Esophagus squamous epithelium (tissue), 5 donors: ENCODE measurements around the gene PPWD1. TPM values are rescaled to one million over a fixed set of nuclear protein-coding genes. Genes with fewer than 3 reads are reported as not detected.
A peak's percentile ranks its signal among the peaks of the same experiment; 100 is the strongest.

Source experiments
- DNase-seq: peaks from one replicate; lab custom pipeline; 2025; lab: John Stamatoyannopoulos, UW
- H3K27ac ChIP-seq, 4 donors: fragments of 200-600 bp; sonication (generic); one replicate each; pipeline ENCODE4 v1.5.1; 2016 to 2019; ENCODE audit warnings: mild to moderate bottlenecking in 1 of 4
- H3K27me3 ChIP-seq, 4 donors: fragments of 200-600 bp; sonication (generic); 1 replicate in 3 of 4; 2 replicates in 1 of 4; pipeline versions ENCODE4 v1.5.1 to v1.6.0; 2017 to 2021; ENCODE audit warnings: antibody characterized with exemption in 1 of 4
- H3K36me3 ChIP-seq, 3 donors: fragments of 200-600 bp; sonication (generic); one replicate each; pipeline ENCODE4 v1.5.1; 2016 to 2019
- H3K4me1 ChIP-seq, 3 donors: fragments of 200-600 bp; sonication (generic); one replicate each; pipeline ENCODE4 v1.5.1; 2017 to 2019
- H3K4me3 ChIP-seq, 4 donors: fragments of 200-600 bp; sonication (generic); 1 replicate in 3 of 4; 2 replicates in 1 of 4; pipeline ENCODE4 v1.5.1; 2016 to 2019; ENCODE audit warnings: mild to moderate bottlenecking in 2 of 4, moderate library complexity in 1 of 4
- H3K9me3 ChIP-seq, 3 donors: fragments of 200-600 bp; sonication (generic); one replicate each; pipeline ENCODE4 v1.5.1; 2016 to 2019
- POLR2A ChIP-seq, 4 donors: fragments of 450-650 bp; IDR thresholded peaks; one replicate each; pipeline ENCODE4 v1.6.1; 2017; ENCODE audit warnings: antibody characterized with exemption in 4 of 4, mild to moderate bottlenecking in 4 of 4, moderate library complexity in 3 of 4
- WGBS, 2 donors: methylation state at CpG; one replicate each; pipeline ENCODE4 v1.1.5; 2018; 5-methylcytosine and 5-hydroxymethylcytosine counted together
- intact Hi-C: fragments of 100-400 bp; cut with DNase I; formaldehyde crosslinking; loops from one replicate; pipeline ENCODE4 v1.15.0; 2022
- total RNA-seq, 4 donors: library from RNA; depleted of rRNA; stranded (reverse); fragments of >200 nt; gene quantifications; one replicate each; pipeline ENCODE4 v1.1.0, GENCODE V29; 2016
- TF ChIP-seq, protein P1 (sequence below), 6 experiments: fragments of 450-650 bp in 4 of 6; fragments of 200-600 bp in 2 of 6; sonication (generic) in 2 of 6; IDR thresholded peaks; one replicate each; pipeline ENCODE4 v1.5.1; 2016 to 2019; ENCODE audit warnings: antibody characterized with exemption in 6 of 6, mild to moderate bottlenecking in 4 of 6, moderate library complexity in 4 of 6
- donor health status: DM: yes; HTN: yes; CAD: no.

PPWD1 gene
- total RNA-seq, 4 donors from 2014 or later: 10.1 to 45.4 (median 28.3) TPM

DNA sequence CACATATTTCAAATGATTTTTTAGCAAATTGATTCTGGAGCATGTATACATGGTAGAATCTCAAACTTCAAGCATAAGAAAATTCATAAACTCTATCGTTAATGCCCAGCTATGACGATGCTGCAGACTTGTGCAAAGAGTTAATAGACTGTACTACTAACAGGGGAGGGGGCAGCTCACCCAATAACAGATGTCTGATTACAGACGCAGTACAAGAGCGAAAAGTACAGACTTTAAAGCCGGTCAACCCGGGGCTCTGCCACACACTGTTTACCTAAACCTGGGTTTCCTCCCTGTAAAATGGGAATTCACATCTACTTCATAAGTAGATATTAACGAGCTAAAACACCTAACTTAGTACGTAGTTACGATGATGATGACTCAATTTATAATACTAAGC is 60.4 kb downstream of the PPWD1 start:
- DNase-seq: no peak
- TF ChIP-seq, protein P1, sequence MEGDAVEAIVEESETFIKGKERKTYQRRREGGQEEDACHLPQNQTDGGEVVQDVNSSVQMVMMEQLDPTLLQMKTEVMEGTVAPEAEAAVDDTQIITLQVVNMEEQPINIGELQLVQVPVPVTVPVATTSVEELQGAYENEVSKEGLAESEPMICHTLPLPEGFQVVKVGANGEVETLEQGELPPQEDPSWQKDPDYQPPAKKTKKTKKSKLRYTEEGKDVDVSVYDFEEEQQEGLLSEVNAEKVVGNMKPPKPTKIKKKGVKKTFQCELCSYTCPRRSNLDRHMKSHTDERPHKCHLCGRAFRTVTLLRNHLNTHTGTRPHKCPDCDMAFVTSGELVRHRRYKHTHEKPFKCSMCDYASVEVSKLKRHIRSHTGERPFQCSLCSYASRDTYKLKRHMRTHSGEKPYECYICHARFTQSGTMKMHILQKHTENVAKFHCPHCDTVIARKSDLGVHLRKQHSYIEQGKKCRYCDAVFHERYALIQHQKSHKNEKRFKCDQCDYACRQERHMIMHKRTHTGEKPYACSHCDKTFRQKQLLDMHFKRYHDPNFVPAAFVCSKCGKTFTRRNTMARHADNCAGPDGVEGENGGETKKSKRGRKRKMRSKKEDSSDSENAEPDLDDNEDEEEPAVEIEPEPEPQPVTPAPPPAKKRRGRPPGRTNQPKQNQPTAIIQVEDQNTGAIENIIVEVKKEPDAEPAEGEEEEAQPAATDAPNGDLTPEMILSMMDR (IDR thresholded peaks at IDR 0.05): no peak
- TF ChIP-seq POLR2A (IDR thresholded peaks at IDR 0.05): no peak
- 1 to 10% methylated on average over 9 of the region's 9 CpGs for WGBS, 2 donors
- intact Hi-C loops: no loop called here
- Histone ChIP-seq H3K36me3 (peaks cover 0 to 11% (median 0%) of the 10 kb centered on the region in 3 donors), H3K27me3 (no peaks in the 10 kb centered on the region), H3K4me3 (peak overlapping the region; percentile 74 to 92 (median 83)), H3K9me3 (no peaks in the 10 kb centered on the region), H3K27ac (peak overlapping the region; percentile 82 to 92 (median 86)), H3K4me1 (peaks cover 19 to 45% (median 25%) of the 10 kb centered on the region in 3 donors)

DNA sequence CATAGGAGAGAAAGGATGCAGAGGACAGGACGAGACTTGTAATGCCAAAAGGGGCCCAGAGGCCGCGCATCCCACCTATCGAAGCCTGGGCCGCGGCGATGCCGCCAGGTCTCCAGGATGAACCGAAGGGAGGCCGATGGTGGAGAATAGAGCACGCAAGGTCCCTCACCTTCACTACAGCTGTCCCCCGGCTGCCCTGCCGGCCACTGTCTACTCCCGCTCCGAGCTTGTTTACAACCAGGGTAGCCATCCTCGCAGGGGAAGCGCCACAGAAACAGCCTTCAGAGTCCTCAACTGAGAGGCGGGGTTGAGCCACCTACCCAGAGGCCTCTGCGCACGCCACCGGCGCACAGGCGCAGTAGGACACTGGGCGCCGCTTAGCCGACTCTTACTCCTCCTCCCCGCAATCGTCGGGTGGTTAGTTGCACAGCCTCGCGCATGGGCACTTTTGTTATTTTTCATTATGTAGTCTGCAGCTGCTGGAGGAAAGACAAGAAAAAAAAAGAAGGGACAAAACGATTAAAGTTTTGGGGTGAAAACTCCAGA is 61.0 kb downstream of the PPWD1 start, which contains the start of gene TRIM23:
TSS of gene TRIM23 (minus strand) at position 309 of the 546 bp plus-strand sequence. CDS start at position 250, 59 bp downstream.
- no peaks in the 10 kb centered on the region for H3K27me3 ChIP-seq
- WGBS, 2 donors: 0 to 1% methylated on average over 17 to 19 of the region's 32 CpGs
- intact Hi-C loops: no loop called here
- TF ChIP-seq POLR2A (IDR thresholded peaks at IDR 0.05): peak in 2 of 4 donors; percentile 44 to 48
- TF ChIP-seq, protein P1 (IDR thresholded peaks at IDR 0.05): peak in 1 of 6 experiments; percentile 11
- no peaks in the 10 kb centered on the region for H3K9me3 ChIP-seq
- H3K27ac ChIP-seq: peak within 1 kb of the TSS; percentile 82 to 92 (median 86)
- DNase-seq: peak; percentile 74
- H3K4me3 ChIP-seq: peak within 1 kb of the TSS; percentile 74 to 92 (median 83)
- H3K36me3 ChIP-seq: peaks cover 0 to 16% (median 0%) of the 10 kb centered on the region in 3 donors
- H3K4me1 ChIP-seq: peaks cover 19 to 45% (median 25%) of the 10 kb centered on the region in 3 donors

DNA sequence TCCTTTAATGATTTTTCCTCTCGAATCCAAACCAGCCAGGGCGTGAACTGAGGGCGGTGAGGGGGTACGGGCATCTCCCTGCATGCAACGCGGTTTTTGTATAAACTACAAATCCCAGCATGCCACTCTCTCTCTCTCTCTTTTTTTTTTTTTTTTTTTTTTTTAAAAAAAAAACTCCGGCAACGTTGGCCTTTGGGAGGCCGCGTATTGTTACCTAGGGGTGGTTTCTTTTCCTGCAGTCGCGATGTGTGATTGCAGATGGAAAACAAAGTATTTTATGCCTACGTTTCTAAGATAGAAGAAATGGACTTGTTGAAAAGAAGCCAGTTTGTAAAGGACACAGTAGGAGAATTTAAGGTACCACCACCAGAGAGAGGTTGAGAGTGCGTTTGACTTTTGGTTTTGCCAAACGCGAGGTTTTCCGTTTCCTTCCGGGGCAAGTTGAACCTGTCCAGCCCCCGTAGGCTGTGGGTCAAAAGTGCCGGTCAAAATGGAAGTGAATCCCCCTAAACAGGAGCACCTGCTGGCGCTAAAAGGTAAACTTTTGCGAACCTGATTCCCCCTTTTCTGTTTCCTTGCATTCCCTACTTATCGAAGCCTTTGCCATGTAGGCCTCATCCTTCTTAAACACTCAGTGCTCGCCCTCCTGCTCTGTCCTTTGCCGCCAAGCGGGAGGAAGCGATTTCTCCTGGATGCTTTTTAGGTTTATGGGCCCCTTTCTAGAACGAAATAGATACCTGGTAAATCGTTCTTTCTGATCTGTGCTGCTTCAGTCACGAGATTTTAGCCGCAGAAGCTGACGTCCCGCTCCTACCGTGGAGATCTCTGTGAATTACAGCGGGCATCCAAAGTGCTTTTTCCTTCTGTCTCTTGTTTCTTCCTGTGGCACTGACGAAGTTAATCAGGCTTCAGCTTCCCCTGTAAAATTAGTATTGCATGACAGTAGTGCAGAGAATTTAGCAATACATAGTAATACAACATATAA is 61.8 kb downstream of the PPWD1 start, which contains the start of the genes SHLD3 and TRAPPC13:
TSS of gene SHLD3 (plus strand) at position 457 of the 985 bp plus-strand sequence. CDS start 4,561 bp downstream, outside the sequence.
TSS of gene TRAPPC13 (plus strand) at position 457 of the 985 bp plus-strand sequence. CDS start at position 491, 34 bp downstream.
- DNase-seq: peak; percentile 70
- Histone ChIP-seq H3K4me3 (peak within 1 kb of the TSS; percentile 74 to 92 (median 83)), H3K36me3 (peaks cover 0 to 20% (median 0%) of the 10 kb centered on the region in 3 donors), H3K9me3 (no peaks in the 10 kb centered on the region), H3K27me3 (no peaks in the 10 kb centered on the region), H3K27ac (peak within 1 kb of the TSS; percentile 82 to 92 (median 86)), H3K4me1 (peaks cover 19 to 45% (median 25%) of the 10 kb centered on the region in 3 donors)
- peak in 2 of 4 donors; percentile 7 to 18 for TF ChIP-seq POLR2A (IDR thresholded peaks at IDR 0.05)
- TF ChIP-seq, protein P1 (IDR thresholded peaks at IDR 0.05): peak in 2 of 6 experiments; percentile 13 to 26
- intact Hi-C loops: no loop called here
- 0% methylated on average over 30 to 36 of the region's 36 CpGs for WGBS, 2 donors

DNA sequence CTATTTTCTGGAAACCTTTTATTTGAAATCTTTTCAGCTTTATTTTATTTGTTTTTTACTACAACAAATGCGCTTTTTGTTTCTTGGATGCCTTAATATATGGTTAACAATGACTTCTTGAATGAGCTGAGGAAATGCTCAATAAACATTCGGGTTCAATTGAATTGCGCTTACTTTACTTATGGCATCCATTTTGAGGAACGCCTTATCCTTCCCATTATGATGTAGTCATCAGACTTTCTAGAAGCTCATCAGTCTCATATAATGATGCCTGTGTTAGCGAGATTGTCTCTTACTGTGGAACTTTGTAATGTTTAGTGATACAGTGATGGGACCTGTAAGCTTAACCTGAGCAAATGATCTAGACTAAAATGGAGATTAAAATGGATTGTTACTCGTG is 62.6 kb downstream of the PPWD1 start:
- peaks cover 0 to 23% (median 0%) of the 10 kb centered on the region in 3 donors for H3K36me3 ChIP-seq
- no peaks in the 10 kb centered on the region for H3K9me3 ChIP-seq
- DNase-seq: no peak
- peaks cover 19 to 45% (median 25%) of the 10 kb centered on the region in 3 donors for H3K4me1 ChIP-seq
- H3K27ac ChIP-seq: peak overlapping the region in 3 of 4 donors; percentile 82 to 92 (median 90)
- peak overlapping the region; percentile 74 to 92 (median 83) for H3K4me3 ChIP-seq
- TF ChIP-seq POLR2A (IDR thresholded peaks at IDR 0.05): no peak
- TF ChIP-seq, protein P1 (IDR thresholded peaks at IDR 0.05): no peak
- 53 to 58% methylated on average over 6 of the region's 6 CpGs for WGBS, 2 donors
- no peaks in the 10 kb centered on the region for H3K27me3 ChIP-seq
- intact Hi-C loops: no loop called here
